Nephron (organoid): ENCODE measurements around the gene AIP.

ENCODE experiments used
- H3K27ac Mint-ChIP-seq, 3 experiments: 2 replicates each; pipeline ENCODE4 v1.8.0; 2020; ENCODE audit warnings: mixed read lengths in 3 of 3, mild to moderate bottlenecking in 2 of 3, moderate library complexity in 1 of 3
- H3K27me3 Mint-ChIP-seq: 2 replicates; pipeline ENCODE4 v1.8.0; 2021; ENCODE audit warnings: low read depth, mild to moderate bottlenecking, moderate library complexity, mixed read lengths
- H3K36me3 Mint-ChIP-seq: 2 replicates; pipeline ENCODE4 v1.8.0; 2020; ENCODE audit warnings: low read depth, mixed read lengths
- H3K4me1 Mint-ChIP-seq: 2 replicates; pipeline ENCODE4 v1.8.0; 2020; ENCODE audit warnings: mixed read lengths
- H3K4me3 Mint-ChIP-seq, 3 experiments: 2 replicates each; pipeline ENCODE4 v1.8.0; 2020; ENCODE audit warnings: mild to moderate bottlenecking in 3 of 3, mixed read lengths in 3 of 3, moderate library complexity in 2 of 3
- H3K9me3 Mint-ChIP-seq: 2 replicates; pipeline ENCODE4 v1.8.0; 2020; ENCODE audit warnings: mixed read lengths
- CTCF ChIP-seq, 3 experiments: fragments of 200-600 bp; sonication (generic); IDR thresholded peaks; one replicate each; pipeline ENCODE4 v1.5.0; 2021; ENCODE audit warnings: antibody characterized with exemption in 3 of 3; ENCODE audit not compliant: unreplicated experiment in 3 of 3

AIP gene

GRCh38 chr11:67522844-67523555, 40.2 kb downstream of the AIP start, which contains the start of gene CABP2:
Gene CABP2 (minus strand): TSS chr11:67523446. CDS start chr11:67523326, 120 bp downstream.
- no peak within 1 kb of the TSS for H3K27ac Mint-ChIP-seq
- no peak within 1 kb of the TSS for H3K4me3 Mint-ChIP-seq
- H3K36me3 Mint-ChIP-seq: no peaks in the 10 kb centered on the region
- H3K4me1 Mint-ChIP-seq: no peaks in the 10 kb centered on the region
- no peak for TF ChIP-seq CTCF (IDR thresholded peaks at IDR 0.05; ENCODE audit: unreplicated experiment in 3 of 3)
- H3K9me3 Mint-ChIP-seq: no peaks in the 10 kb centered on the region
- peaks cover 14% of the 10 kb centered on the region for H3K27me3 Mint-ChIP-seq

GRCh38 chr11:67523556-67524479, 41.0 kb downstream of the AIP start:
- H3K4me1 Mint-ChIP-seq: no peaks in the 10 kb centered on the region
- H3K9me3 Mint-ChIP-seq: no peaks in the 10 kb centered on the region
- TF ChIP-seq CTCF (IDR thresholded peaks at IDR 0.05; ENCODE audit: unreplicated experiment in 3 of 3): no peak
- no peaks in the 10 kb centered on the region for H3K36me3 Mint-ChIP-seq
- H3K4me3 Mint-ChIP-seq: no peak overlapping the region
- no peak overlapping the region for H3K27ac Mint-ChIP-seq
- H3K27me3 Mint-ChIP-seq: peaks cover 11% of the 10 kb centered on the region

- Mint-ChIP-seq H3K27ac (peak overlapping the region in 1 of 3 experiments; percentile 4), H3K9me3 (no peaks in the 10 kb centered on the region), H3K36me3 (no peaks in the 10 kb centered on the region), H3K4me3 (no peak overlapping the region), H3K27me3 (peaks cover 8% of the 10 kb centered on the region), H3K4me1 (no peaks in the 10 kb centered on the region)
- TF ChIP-seq CTCF (IDR thresholded peaks at IDR 0.05; ENCODE audit: unreplicated experiment in 3 of 3): no peak
Measured at GRCh38 chr11:67524480-67524808, 41.6 kb downstream of the AIP start.

GRCh38 chr11:67525275-67525976, 42.6 kb downstream of the AIP start:
- TF ChIP-seq CTCF (IDR thresholded peaks at IDR 0.05; ENCODE audit: unreplicated experiment in 3 of 3): no peak
- no peaks in the 10 kb centered on the region for H3K9me3 Mint-ChIP-seq
- no peaks in the 10 kb centered on the region for H3K36me3 Mint-ChIP-seq

GRCh38 chr11:67528376-67528775, 45.5 kb downstream of the AIP start:
- H3K36me3 Mint-ChIP-seq: no peaks in the 10 kb centered on the region
- H3K4me1 Mint-ChIP-seq: no peaks in the 10 kb centered on the region
- peaks cover 14% of the 10 kb centered on the region for H3K9me3 Mint-ChIP-seq

More at GRCh38 chr11:67525275-67525976, 42.6 kb downstream of the AIP start:
- H3K27ac Mint-ChIP-seq: peak overlapping the region in 2 of 3 experiments; percentile 14 to 90
- H3K4me1 Mint-ChIP-seq: no peaks in the 10 kb centered on the region
- H3K4me3 Mint-ChIP-seq: no peak overlapping the region
- H3K27me3 Mint-ChIP-seq: peaks cover 8% of the 10 kb centered on the region

More at GRCh38 chr11:67528376-67528775, 45.5 kb downstream of the AIP start:
- no peak for TF ChIP-seq CTCF (IDR thresholded peaks at IDR 0.05; ENCODE audit: unreplicated experiment in 3 of 3)
- no peak overlapping the region for H3K4me3 Mint-ChIP-seq
- H3K27me3 Mint-ChIP-seq: peaks cover 3% of the 10 kb centered on the region
- H3K27ac Mint-ChIP-seq: no peak overlapping the region
